NB4 (cell line): ENCODE measurements around the gene CYFIP2.

Experiments
- DNase-seq: peaks from one replicate; pipeline ENCODE4 v3.0.0; 2010; ENCODE audit warnings: low read depth
- H3K4me3 ChIP-seq: one replicate; pipeline ENCODE4 v1.5.1; 2011; ENCODE audit warnings: mild to moderate bottlenecking, low read depth, low read length, moderate library complexity
- MAX ChIP-seq: IDR thresholded peaks from 2 replicates; pipeline ENCODE4 v1.6.1; 2011; ENCODE audit warnings: low read depth, low read length
- MYC ChIP-seq: IDR thresholded peaks from 2 replicates; pipeline ENCODE4 v1.6.1; 2011; ENCODE audit warnings: low read depth, low read length
- POLR2A ChIP-seq: IDR thresholded peaks from 2 replicates; pipeline ENCODE4 v1.6.1; 2011; ENCODE audit warnings: mild to moderate bottlenecking; ENCODE audit not compliant: insufficient read length; ENCODE audit errors: extremely low read depth
- TF ChIP-seq, protein P1 (sequence below): IDR thresholded peaks from one replicate; pipeline ENCODE4 v1.5.1; 2012; ENCODE audit warnings: low read depth, low read length

The CYFIP2 gene

DNA sequence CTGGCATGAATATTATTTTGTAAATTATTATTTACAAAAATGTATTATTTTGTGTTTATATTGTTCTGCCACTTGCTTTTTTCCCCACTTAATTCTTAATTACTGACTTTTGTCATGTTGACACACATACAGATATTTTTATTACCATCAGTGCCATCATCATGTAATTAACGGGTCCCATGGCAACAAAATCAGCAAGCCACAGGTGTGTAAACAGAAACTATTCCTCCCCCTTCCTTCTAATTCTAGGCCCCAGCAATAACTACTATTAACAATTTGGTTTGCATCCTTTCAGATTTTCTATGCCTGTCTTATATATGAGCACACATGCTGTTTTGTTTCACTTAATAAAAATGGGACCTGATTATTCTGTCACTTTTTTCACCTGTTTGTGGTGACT lies 29.3 kb downstream of the CYFIP2 start:
- H3K4me3 ChIP-seq, result no peak overlapping the region
- no peak for DNase-seq
- TF ChIP-seq POLR2A (no peak), MYC (no peak), MAX (no peak)
- TF ChIP-seq, protein P1, sequence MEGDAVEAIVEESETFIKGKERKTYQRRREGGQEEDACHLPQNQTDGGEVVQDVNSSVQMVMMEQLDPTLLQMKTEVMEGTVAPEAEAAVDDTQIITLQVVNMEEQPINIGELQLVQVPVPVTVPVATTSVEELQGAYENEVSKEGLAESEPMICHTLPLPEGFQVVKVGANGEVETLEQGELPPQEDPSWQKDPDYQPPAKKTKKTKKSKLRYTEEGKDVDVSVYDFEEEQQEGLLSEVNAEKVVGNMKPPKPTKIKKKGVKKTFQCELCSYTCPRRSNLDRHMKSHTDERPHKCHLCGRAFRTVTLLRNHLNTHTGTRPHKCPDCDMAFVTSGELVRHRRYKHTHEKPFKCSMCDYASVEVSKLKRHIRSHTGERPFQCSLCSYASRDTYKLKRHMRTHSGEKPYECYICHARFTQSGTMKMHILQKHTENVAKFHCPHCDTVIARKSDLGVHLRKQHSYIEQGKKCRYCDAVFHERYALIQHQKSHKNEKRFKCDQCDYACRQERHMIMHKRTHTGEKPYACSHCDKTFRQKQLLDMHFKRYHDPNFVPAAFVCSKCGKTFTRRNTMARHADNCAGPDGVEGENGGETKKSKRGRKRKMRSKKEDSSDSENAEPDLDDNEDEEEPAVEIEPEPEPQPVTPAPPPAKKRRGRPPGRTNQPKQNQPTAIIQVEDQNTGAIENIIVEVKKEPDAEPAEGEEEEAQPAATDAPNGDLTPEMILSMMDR, result no peak

- DNase-seq, result no peak
- TF ChIP-seq POLR2A (no peak), MAX (no peak), MYC (no peak)
- TF ChIP-seq, protein P1, result no peak
- no peak overlapping the region for H3K4me3 ChIP-seq
Observed at GRCh38 chr5:157300564-157300963, 34.6 kb downstream of the CYFIP2 start.

DNA sequence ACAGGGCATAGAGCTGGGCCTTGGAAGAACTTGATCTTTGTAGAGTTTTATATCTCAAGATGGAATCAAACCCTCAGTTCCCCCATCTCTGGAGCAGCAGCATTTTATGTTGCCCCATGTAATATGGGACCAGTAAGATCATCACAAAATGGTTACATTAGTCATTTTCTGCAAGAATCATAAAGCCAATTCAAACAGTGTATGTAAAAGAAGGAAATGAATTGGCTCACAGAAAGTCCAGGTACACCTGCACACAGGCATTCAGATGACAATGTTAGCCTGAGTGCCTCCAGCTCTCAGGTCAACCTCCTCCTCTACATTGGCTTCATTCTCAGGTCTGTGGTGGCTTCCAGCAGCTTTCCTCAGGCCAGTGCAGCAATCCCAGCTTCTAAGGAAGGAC lies 35.1 kb downstream of the CYFIP2 start:
- no peak for DNase-seq
- H3K4me3 ChIP-seq, result no peak overlapping the region
- TF ChIP-seq POLR2A (no peak), MYC (no peak), MAX (no peak)
- TF ChIP-seq, protein P1, result no peak

DNA sequence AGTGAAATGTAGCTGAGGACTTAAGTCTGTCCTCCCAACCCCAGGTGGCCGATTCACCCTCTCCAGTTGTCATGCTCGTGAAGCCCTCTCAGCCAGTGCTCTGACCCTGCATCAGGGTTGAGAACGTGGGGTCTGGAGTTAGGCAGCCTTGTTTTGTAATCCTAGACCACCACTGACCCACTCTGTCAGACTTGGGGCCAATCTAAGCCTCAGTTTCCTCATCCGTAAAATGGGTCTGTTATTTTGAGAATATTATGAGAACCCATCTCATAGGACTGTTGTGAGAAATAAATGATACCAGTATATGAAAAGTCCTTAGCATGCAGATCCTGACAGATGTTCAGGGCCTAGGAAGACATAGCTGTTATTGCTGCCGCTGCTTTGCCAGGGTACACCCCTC lies 37.1 kb downstream of the CYFIP2 start:
- TF ChIP-seq POLR2A, result no peak
- TF ChIP-seq, protein P1, result no peak
- no peak for TF ChIP-seq MAX
- no peak for TF ChIP-seq MYC
- H3K4me3 ChIP-seq, result no peak overlapping the region
- DNase-seq, result no peak

DNA sequence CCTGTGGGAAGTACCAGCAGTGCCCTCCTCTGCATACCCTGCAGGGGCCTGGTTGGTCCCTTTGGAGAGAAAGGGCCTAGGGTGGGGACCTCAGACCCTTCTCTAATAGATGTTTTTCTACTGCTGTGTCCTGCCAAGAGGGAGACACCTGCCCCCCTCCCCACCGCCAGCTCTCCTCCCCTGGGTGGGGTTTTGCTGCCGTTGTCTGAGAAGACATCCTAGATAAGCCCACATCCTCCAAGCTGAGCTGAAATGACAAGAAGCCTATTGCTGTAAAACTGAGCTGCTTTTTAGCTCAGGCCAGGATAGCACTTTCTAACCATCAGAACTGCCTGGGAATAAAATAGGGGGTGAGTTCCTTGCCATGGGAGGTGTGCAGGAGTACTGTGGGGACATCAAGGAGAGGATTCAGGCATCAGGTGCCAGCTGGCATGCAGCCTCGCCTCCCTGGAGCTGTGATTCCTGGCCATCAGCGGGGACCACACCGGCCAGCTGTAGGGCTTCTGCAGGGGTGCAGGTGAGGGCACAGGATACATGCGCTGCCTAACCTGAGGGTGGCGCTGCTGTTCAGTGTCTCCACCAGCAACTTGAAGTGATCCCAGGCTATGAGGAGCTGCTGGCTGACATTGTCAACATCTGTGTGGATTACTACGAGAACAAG lies 37.9 kb downstream of the CYFIP2 start:
- no peak overlapping the region for H3K4me3 ChIP-seq
- DNase-seq, result no peak
- no peak for TF ChIP-seq POLR2A
- no peak for TF ChIP-seq MAX
- TF ChIP-seq MYC, result no peak
- TF ChIP-seq, protein P1, result no peak

DNA sequence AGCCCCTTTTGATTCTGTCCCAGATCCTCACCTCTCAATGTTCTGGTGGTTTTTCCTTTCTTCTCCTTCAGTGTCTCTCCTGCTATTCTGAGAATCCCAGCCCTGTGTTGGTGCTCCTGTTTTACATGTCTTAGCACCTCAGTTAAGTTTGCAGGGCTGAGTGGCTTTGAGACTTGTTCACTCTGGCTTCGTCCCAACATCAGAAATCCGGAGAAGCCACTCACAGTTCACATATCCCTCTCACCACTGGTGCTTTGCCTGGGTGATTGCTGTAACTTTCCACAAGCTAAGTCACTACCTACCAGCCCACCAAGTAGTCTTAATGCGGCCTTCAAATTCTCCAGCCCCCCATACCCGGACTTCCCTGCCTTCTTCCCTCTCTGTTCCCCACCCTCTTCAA lies 40.2 kb downstream of the CYFIP2 start:
- H3K4me3 ChIP-seq, result no peak overlapping the region
- TF ChIP-seq, protein P1, result no peak
- no peak for TF ChIP-seq MYC
- no peak for TF ChIP-seq MAX
- TF ChIP-seq POLR2A, result no peak
- no peak for DNase-seq
